CD4-positive, alpha-beta T cell treated with Interleukin-6 at 100 ng/mL for 8 hours (primary cell): Measurements from ENCODE around the gene SCN4A.
"Not testable (repeated sequence)": the region's sequence is repeated elsewhere in the genome, so short reads cannot be mapped to it uniquely, and the experiment has no call there.

Experiments used
- DNase-seq: peaks from one replicate; pipeline ENCODE4 v3.0.0-alpha.2; 2020; ENCODE audit warnings: mixed read lengths, low spot score

SCN4A gene

GRCh38 chr17:63916566-63917185 lies 56.0 kb downstream of the SCN4A start:
- DNase-seq: no peak

GRCh38 chr17:63915753-63916152 lies 57.0 kb downstream of the SCN4A start:
- not testable (repeated sequence) for DNase-seq

- DNase-seq: no peak
These were observed 58.2 kb downstream of the SCN4A start for GRCh38 chr17:63914471-63914870.

- DNase-seq: peak; percentile 33
These were observed 61.0 kb downstream of the SCN4A start for GRCh38 chr17:63911657-63912100.

GRCh38 chr17:63911041-63911635 lies 61.6 kb downstream of the SCN4A start, which contains the start of gene CSHL1:
TSS of gene CSHL1 (minus strand) at chr17:63911258. CDS start at chr17:63911196, 62 bp downstream.
- no peak for DNase-seq

- DNase-seq: no peak
These were observed 62.6 kb downstream of the SCN4A start for GRCh38 chr17:63910096-63910495.

GRCh38 chr17:63909586-63909985 lies 63.1 kb downstream of the SCN4A start:
- DNase-seq: not testable (repeated sequence)

- DNase-seq: not testable (repeated sequence)
These were observed 65.4 kb downstream of the SCN4A start for GRCh38 chr17:63907161-63907778.

GRCh38 chr17:63904796-63905195 lies 67.9 kb downstream of the SCN4A start:
- DNase-seq: not testable (repeated sequence)

- DNase-seq: not testable (repeated sequence)
These were observed 68.9 kb downstream of the SCN4A start for GRCh38 chr17:63903787-63904201.

GRCh38 chr17:63901971-63902370 lies 70.7 kb downstream of the SCN4A start:
- DNase-seq: not testable (repeated sequence)

GRCh38 chr17:63898899-63899798 lies 73.6 kb downstream of the SCN4A start:
- peak; percentile 37 for DNase-seq

GRCh38 chr17:63896524-63897354 lies 76.0 kb downstream of the SCN4A start, which contains the start of gene CSH1:
TSS of gene CSH1 (minus strand) at chr17:63896574. CDS start at chr17:63896511, 63 bp downstream.
- not testable (repeated sequence) for DNase-seq

- not testable (repeated sequence) for DNase-seq
These were observed 77.9 kb downstream of the SCN4A start for GRCh38 chr17:63894821-63895220.

- not testable (repeated sequence) for DNase-seq
These were observed 78.7 kb downstream of the SCN4A start for GRCh38 chr17:63894021-63894420.

- DNase-seq: not testable (repeated sequence)
These were observed 80.2 kb downstream of the SCN4A start for GRCh38 chr17:63892316-63893037.

GRCh38 chr17:63889026-63889848 lies 83.5 kb downstream of the SCN4A start:
- not testable (repeated sequence) for DNase-seq
